H54 (cell line): Measurements from ENCODE around the gene GPLD1.
A peak's percentile ranks its signal among the peaks of the same experiment; 100 is the strongest.

Source experiments
- DNase-seq: peaks from one replicate; pipeline ENCODE4 v3.0.0; 2011; ENCODE audit warnings: low spot score, mixed read lengths; ENCODE audit not compliant: insufficient read length
- FAIRE-seq: peaks from 3 replicates; lab custom pipeline; 2011; peaks lifted over from hg19 to GRCh38; lab: Jason Lieb, UNC
- POLR2A ChIP-seq: IDR thresholded peaks from 2 replicates; pipeline ENCODE4 v1.6.1; 2011; ENCODE audit warnings: low read depth, mild to moderate bottlenecking, low read length

GPLD1 gene

DNA sequence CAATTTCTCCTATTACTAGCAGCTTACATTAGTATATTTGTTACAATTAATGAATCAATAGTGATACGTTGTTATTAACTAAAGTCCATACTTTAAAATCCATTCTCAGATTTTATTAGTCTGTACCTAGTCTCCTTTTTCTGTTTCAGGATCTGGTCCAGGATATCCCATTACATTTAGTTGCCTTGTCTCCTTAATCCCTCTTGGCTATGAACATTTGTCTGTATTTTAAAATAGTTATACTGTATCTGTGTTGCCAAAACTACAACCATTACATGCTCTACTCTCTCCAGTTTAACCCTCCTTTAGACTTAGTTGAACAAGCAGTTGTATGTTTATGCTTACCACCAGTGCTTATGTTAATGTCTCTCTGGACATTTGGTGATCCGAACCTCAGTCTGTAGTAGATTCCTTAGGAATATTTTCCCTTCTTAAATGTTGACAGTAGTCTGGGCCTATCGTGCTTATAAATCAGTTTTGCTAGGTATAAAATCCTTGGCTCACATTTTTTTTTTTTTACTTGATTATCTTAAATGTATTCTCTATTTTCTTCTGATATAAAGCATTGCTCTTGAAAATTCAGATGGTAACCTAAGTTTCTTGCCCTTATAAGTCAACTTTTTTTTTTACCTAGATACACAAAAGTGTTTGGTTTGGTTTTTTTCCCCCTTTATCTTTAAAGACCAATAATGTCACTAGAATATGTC is 17.6 kb upstream of the GPLD1 start:
- DNase-seq: no peak
- no peak for TF ChIP-seq POLR2A
- FAIRE-seq: no peak

DNA sequence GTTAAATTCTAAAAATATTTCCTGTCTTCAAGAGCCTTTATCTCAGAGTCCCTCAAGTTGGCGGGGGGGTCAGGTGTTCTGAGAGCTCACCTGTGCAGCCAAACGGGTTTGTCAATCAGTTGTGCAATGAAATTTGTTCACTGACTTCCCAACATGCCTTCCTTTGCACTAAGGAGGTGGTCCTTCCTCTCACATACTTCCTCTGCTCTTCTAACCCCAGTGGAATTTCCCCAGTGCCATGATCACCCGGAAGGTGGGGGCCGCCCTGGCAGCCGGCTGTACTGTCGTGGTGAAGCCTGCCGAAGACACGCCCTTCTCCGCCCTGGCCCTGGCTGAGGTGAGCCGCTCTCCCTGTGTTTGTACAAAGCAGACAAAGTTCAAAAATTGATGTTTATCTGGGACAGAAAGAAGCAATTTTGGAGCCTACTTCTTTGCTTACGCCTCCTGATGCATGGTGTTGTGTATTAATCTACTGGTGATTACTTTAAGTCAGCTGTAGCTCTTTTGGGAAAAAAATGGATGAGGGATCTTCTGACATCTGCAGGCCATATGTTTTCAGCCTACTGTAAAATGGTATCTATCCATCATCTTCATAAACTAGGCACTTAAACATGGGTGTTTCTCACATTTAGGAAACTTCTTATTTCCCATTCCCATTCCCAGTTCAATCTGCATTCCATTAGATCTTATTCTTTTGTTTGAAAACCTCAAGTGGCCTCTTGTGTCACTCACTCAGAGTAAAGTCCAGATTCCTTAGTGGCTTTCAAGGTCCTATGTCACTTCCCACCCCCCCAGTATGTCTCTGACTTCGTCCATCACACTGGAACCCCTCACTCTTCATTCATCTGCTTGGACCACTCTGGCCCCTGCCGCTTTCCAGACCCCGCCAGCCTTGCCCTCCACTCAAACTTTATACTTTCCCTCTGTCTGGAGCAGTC is 15.5 kb upstream of the GPLD1 start:
- no peak for TF ChIP-seq POLR2A
- DNase-seq (no peak), FAIRE-seq (no peak)

DNA sequence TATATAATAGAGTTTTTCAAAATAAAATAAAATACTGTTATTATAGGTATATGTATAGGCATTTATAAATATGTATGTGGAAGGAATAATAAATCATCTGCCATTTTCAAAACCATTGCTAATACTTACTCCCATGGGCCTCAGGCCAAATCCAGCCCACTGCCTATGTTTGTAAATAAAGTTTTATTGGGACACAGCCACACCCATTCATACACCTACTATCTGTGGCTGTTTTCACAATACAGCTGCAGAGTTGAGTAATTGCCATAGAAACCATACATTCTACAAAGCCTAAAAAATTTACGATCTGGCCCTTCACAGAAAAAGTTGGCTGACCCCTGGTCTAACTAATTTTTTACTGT is 14.9 kb upstream of the GPLD1 start:
- FAIRE-seq (no peak), DNase-seq (no peak)
- no peak for TF ChIP-seq POLR2A

DNA sequence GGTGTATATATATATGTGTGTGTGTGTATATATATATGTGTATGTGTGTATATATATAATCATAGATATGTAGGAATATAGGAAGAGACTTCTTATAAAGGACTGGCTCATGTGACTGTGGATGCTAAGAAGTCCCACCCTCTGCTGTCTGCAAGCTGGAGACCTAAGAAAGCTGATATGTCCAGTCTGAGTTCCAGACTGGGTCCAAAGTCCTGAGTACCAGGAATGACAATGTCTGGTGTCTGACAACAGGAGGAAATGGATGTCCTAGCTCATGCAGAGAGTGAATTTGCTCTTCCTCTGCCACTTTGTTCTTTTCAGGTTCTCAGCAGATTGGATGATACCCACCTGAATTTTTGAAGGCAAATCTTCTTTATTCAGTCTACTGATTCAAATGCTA is 12.5 kb upstream of the GPLD1 start:
- FAIRE-seq: no peak
- no peak for TF ChIP-seq POLR2A
- no peak for DNase-seq

DNA sequence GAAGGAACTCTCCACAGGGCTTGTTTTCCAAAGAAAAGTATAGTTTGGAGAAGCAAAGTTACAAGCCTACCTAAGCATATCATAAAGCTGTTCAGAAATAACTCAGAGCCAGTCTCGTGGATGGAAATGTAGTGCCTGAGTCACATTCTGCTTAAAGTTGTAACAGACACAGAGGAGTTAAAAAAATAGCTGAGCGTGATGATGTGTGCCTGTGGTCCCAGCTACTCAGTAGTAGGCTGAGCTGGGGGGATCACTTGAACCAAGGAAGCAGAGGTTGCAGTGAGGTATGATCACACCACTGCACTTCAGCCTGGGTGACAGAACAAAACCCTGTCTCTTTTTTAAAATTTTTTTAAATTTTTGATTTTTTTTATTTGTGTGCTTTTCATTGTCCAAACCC is 12.0 kb upstream of the GPLD1 start:
- FAIRE-seq: no peak
- no peak for DNase-seq
- TF ChIP-seq POLR2A: no peak

DNA sequence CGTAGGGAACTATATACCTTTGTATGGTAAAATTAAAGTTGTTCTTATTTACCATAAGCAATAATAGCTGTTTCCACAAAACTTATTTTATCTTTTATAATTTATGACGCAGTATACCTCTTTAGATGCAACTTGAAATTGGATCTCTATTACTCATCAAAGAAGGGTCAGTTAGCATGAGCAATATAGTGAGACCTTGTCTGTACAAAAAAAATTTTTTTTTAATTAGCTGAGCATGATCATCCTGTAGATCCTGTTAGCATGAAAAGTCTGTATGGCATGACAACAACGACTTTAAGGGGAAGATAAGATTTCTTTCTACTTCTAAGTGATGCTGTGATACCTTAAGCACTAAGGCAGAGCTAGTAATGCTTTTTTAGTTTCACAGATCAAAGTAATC is 11.3 kb upstream of the GPLD1 start:
- FAIRE-seq: no peak
- no peak for TF ChIP-seq POLR2A
- DNase-seq: no peak

DNA sequence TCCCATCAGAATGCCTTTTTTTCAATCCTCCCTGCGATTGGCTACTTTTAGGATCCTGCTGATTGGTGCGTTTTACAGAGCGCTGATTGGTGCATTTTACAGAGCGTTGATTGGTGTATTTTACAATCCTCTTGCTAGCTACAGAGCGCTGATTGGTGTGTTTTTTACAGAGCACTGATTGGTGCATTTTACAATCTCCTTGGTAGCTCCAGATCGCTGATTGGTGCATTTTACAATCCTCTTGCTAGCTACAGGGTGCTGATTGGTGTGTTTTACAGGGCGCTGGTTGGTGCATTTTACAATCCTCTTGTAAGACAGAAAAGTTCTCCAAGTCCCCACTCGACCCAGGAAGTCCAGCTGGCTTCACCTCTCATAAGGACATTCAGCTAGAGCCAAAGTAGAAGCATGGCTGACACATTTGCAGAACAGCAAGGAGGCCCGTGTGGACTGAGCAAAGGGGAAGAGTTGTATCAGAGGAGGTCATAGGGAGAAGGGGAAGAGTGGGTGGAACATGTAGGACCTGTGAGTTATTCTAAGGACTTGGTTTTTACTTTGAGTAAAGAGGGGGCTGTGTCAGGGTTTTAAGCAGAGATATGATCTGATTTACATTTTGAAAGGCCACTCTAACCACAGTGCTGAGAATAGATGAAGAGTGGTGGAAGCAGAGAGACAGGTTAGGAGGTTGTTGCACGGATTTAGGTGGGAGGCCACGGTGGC is 8.0 kb upstream of the GPLD1 start:
- DNase-seq: no peak
- TF ChIP-seq POLR2A: no peak
- no peak for FAIRE-seq

DNA sequence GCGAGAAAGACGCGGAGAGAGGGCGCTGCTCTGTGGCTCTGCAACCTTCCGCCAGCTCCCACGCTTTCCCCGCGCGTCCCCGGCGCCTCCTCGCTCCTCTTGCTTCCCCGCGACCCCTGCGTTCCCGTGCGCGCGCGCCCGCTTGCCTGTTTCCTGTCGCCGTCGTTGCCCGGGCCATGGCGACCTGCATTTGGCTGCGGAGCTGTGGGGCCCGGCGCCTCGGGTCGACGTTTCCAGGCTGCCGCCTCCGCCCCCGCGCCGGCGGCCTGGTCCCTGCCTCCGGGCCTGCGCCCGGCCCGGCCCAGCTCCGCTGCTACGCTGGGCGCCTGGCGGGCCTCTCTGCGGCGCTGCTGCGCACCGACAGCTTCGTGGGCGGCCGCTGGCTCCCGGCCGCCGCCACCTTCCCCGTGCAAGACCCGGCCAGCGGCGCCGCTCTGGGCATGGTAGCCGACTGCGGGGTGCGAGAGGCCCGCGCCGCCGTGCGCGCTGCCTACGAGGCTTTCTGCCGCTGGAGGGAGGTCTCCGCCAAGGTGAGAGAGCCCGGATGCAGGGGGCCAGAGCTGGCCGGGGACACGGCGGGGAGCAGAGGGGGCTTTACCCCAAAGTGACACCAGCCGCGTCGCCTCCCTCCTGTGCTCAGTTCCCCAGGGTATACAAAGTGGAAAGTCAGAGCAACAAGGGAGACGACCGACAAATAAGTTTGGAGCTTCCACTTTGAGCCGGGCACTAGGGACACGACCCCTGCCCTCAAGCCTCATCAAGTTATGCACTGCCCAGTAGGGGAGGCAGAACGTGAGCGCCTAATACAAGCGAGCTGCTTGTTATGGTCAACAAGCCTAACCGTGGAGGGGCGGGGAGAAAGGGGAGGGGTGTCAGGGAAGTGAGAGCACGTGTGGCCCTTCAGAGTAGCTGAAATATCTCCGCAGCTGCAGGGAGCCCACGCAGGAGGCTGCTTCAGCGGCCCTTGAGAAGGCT is 5.7 kb upstream of the GPLD1 start, which contains the start of gene ALDH5A1:
TSS of gene ALDH5A1 (plus strand) at position 149 of the 975 bp plus-strand sequence. CDS start at position 177, 28 bp downstream.
- FAIRE-seq: no peak

DNA sequence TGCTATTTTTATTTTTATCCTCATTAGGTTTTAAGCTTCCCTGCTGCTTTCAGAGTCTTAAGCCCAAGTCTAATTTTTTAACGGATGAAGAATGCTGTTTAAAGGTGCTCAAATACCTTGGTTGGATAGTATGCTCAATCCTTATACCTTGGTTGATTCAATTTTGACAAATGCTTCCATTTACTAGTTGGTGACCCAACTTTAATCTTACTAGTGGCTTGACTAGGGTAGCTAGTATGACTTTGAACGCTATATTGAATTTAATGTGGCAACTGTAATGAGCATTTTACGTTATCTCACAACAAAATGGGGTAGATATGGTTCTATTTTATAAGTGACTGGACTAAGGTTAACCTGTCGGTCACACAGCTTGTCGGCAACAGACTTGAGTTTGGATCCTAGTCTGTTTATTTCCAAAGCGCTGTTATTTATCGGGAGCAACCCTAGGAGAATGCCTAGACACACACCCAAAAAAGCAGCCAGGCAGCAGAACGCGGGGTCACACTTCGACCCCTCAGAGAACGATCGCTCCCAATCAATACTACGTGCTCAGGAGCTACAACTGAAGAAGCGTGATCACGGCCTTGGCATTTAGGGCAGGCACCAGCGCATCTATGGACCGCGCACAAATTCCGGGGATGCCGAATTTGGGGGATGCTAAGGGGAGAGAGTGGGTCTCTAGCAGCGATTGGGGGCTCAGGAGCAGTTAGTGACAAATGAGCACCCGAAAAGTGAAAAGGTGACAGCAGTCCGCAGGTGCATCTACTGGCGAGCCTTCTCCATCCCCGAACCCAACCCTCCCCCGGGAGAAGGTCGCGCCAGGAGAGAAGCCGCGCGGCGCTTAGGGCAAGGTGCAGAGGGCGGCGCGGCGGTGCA is 4.8 kb upstream of the GPLD1 start:
- no peak for TF ChIP-seq POLR2A
- DNase-seq (no peak), FAIRE-seq (no peak)

More for the DNA sequence above, 5.7 kb upstream of the GPLD1 start, which contains the start of gene ALDH5A1:
- peak; percentile 30 for DNase-seq
- no peak; the same call in 1 of the 2 replicates for TF ChIP-seq POLR2A

DNA sequence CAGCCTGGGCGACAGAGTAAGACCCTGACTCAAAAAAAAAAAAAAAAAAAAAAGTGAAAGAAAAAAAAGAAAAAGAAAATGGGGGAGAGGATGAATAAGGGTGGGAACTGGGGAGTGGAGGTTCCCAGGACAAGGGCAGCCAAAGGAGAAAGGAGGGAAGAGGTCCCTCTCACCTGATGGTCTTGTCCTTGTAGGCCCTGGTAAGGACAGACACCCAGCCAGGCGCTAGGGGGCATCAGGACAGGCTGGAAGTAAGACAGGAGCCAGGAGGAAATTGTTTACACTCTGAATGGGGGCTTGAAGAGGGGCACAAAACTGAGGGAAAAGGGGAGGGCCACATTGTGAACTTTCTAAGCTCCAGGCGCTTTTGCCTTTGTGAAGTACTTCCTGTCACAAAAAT is 3.1 kb upstream of the GPLD1 start:
- TF ChIP-seq POLR2A: no peak
- DNase-seq (no peak), FAIRE-seq (no peak)

DNA sequence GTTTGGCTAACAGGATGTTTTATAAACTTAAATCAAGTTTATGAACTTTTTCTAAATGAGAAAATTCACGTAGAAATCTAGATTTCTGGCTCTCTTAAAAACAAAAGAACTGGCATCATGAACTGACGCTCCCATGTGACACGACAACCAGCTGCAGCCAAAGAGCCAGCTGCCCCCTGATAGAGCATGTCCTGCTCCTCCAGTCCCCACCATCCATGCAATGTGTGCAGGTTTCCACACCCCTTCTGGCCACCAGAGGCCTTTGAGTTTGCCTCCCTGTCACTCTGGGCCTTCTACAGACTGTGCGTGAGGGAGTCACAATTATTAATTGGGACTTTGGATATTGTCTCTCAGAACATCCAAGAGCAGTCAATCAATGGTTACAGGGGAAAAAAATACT is 1.6 kb upstream of the GPLD1 start:
- TF ChIP-seq POLR2A: no peak
- no peak for FAIRE-seq
- DNase-seq: no peak

DNA sequence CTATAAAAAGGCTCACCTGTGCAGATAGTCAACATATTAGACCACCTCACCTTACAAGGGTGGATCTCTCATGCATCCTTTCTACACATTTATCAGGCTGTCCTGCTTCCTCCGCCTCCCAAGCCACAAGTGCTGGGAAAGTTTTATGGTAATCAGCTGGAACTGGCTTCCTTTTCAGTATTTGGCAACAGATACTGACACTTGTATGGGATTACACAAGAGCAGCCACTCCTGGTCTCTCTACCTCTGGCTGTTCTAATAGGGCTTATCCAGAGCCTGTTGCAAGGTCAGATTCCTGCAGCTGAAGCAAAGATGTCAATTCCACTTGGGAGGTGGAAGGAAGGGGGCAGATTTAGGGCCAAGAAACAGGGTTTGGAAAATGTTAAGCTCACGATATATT is 503 bp upstream of the GPLD1 start:
- no peak for TF ChIP-seq POLR2A
- no peak for DNase-seq
- no peak for FAIRE-seq
